GM12892 (cell line): ENCODE measurements around the gene CDK2AP2.

ENCODE experiments used
- POLR2A ChIP-seq: IDR thresholded peaks from 2 replicates; pipeline ENCODE4 v1.6.1; 2011; ENCODE audit warnings: low read depth, low read length, control low read depth
- TAF1 ChIP-seq: IDR thresholded peaks from 2 replicates; pipeline ENCODE4 v1.6.1; 2011; ENCODE audit warnings: low read depth, mild to moderate bottlenecking, control low read depth, low read length, borderline replicate concordance

GRCh38 chr11:67498544-67498972, 9.4 kb downstream of the CDK2AP2 start:
- TF ChIP-seq TAF1 (no peak), POLR2A (no peak)
